Measurements from ENCODE around the gene LOC101059915.
"Not testable (repeated sequence)": the region's sequence is repeated elsewhere in the genome, so short reads cannot be mapped to it uniquely, and the experiment has no call there.

DNA sequence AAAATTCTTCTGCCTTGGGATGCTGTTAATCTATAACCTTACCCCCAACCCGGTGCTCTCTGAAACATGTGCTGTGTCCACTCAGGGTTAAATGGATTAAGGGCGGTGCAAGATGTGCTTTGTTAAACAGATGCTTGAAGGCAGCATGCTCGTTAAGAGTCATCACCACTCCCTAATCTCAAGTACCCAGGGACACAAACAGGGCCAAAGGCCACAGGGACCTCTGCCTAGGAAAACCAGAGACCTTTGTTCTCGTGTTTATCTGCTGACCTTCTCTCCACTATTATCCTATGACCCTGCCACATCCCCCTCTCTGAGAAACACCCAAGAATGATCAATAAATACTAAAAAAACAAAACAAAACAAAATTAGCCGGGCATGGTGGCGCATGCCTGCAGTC, 9.8 kb downstream of the LOC101059915 start:
- TF ChIP-seq EP300 (IDR thresholded peaks at IDR 0.05); POLR2A (IDR thresholded peaks at IDR 0.05; ENCODE audit: low read depth): not testable (repeated sequence)
- TF ChIP-seq, protein P1, sequence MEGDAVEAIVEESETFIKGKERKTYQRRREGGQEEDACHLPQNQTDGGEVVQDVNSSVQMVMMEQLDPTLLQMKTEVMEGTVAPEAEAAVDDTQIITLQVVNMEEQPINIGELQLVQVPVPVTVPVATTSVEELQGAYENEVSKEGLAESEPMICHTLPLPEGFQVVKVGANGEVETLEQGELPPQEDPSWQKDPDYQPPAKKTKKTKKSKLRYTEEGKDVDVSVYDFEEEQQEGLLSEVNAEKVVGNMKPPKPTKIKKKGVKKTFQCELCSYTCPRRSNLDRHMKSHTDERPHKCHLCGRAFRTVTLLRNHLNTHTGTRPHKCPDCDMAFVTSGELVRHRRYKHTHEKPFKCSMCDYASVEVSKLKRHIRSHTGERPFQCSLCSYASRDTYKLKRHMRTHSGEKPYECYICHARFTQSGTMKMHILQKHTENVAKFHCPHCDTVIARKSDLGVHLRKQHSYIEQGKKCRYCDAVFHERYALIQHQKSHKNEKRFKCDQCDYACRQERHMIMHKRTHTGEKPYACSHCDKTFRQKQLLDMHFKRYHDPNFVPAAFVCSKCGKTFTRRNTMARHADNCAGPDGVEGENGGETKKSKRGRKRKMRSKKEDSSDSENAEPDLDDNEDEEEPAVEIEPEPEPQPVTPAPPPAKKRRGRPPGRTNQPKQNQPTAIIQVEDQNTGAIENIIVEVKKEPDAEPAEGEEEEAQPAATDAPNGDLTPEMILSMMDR (IDR thresholded peaks at IDR 0.05), result not testable (repeated sequence)
